ENCODE measurements around the gene NAA80. TPM values are rescaled to one million over a fixed set of nuclear protein-coding genes. Genes with fewer than 3 reads are reported as not detected.

Gene NAA80
- total RNA-seq, 3 donors from 2014 or later (not counting 1 experiment from before 2014, with no cell fraction given) = 22.2 to 30.3 (median 29.6) TPM

DNA sequence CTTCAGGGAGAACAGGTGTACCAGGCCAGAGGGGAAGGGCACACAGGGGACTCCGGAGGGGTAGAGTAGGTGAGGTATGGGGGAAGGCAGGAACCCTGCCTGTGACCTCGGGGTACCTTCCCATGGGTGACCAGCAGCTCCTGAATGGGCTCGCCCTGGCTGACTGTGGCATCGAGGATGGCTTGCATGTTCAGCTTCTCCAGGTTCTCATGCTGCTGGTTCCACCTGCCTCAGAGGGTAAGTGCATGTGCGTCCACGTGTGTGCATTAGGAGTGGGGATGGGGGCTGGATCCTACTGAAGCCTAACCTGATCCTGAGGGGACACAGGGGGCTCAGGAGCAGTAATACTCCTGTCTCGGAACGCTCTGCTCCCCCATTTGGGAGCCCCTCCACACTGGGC lies 45.8 kb upstream of the NAA80 start:
- intact Hi-C loops (cut with micrococcal nuclease) = no loop called here
- Histone ChIP-seq H3K36me3 (ENCODE audit: control insufficient read depth, insufficient read depth, low read length) (peaks cover 23% of the 10 kb centered on the region), H3K9me3 (ENCODE audit: control insufficient read depth, insufficient read depth, low read length) (no peaks in the 10 kb centered on the region), H3K27me3 (ENCODE audit: control insufficient read depth, insufficient read depth, low read length) (no peaks in the 10 kb centered on the region), H3K4me3 (ENCODE audit: low read length) (no peak overlapping the region), H3K4me1 (ENCODE audit: control insufficient read depth, insufficient read depth, low read length) (peaks cover 85% of the 10 kb centered on the region), H3K27ac (ENCODE audit: low read length) (no peak overlapping the region)
- Mint-ChIP-seq H3K27me3 (ENCODE audit: low read depth in 2 of 2) (no peaks in the 10 kb centered on the region), H3K36me3 (no peaks in the 10 kb centered on the region), H3K27ac (no peak overlapping the region), H3K4me3 (peak overlapping the region; percentile 25), H3K9me3 (no peaks in the 10 kb centered on the region), H3K4me1 (peaks cover 32 to 84% of the 10 kb centered on the region in 2 donors)
- DNase-seq (no peak), ATAC-seq (no peak)
- 92% methylated on average over 8 of the region's 8 CpGs for WGBS (ENCODE audit: insufficient coverage)
- TF ChIP-seq, protein P1, sequence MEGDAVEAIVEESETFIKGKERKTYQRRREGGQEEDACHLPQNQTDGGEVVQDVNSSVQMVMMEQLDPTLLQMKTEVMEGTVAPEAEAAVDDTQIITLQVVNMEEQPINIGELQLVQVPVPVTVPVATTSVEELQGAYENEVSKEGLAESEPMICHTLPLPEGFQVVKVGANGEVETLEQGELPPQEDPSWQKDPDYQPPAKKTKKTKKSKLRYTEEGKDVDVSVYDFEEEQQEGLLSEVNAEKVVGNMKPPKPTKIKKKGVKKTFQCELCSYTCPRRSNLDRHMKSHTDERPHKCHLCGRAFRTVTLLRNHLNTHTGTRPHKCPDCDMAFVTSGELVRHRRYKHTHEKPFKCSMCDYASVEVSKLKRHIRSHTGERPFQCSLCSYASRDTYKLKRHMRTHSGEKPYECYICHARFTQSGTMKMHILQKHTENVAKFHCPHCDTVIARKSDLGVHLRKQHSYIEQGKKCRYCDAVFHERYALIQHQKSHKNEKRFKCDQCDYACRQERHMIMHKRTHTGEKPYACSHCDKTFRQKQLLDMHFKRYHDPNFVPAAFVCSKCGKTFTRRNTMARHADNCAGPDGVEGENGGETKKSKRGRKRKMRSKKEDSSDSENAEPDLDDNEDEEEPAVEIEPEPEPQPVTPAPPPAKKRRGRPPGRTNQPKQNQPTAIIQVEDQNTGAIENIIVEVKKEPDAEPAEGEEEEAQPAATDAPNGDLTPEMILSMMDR (IDR thresholded peaks at IDR 0.05) = no peak

DNA sequence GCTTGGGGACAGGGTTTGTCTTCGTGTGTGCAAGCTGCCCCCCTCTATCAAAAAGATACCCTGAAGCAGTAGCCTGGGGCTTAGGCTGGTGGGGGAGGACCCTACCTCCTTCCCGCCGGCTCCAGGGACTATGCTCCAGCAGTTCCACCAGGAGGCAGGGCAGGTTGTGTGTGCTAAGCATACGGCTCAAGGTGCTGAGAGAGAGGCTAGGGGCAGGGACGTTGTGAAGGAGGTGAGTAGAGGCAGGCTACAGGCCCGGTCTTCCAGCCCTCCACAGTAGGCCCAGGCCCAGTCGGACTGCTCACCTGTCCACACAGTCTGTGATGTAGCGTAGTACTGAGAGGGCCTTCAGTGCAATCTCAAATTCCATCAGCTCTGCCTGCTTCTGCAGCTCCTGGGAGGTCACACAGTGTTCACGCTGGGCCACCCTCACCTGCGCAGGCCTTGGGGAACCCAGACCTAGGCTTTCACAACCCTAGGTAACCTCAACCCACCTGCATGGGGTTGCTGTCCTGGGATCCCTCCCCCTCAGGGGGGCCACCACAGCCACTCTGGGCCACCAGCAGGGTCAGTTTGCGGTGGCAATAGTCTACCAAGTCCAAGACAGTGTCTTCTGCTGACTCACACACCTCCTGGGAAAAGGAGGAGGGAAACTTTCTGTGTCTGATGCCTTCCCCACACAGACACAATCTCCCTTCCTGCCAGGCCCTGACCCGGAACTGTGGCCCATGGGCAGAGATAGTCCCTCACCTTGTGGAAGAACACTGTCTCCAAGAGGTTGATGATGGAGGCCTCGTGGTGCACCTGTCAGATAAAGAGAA lies 43.8 kb upstream of the NAA80 start:
- H3K9me3 Mint-ChIP-seq = no peaks in the 10 kb centered on the region

DNA sequence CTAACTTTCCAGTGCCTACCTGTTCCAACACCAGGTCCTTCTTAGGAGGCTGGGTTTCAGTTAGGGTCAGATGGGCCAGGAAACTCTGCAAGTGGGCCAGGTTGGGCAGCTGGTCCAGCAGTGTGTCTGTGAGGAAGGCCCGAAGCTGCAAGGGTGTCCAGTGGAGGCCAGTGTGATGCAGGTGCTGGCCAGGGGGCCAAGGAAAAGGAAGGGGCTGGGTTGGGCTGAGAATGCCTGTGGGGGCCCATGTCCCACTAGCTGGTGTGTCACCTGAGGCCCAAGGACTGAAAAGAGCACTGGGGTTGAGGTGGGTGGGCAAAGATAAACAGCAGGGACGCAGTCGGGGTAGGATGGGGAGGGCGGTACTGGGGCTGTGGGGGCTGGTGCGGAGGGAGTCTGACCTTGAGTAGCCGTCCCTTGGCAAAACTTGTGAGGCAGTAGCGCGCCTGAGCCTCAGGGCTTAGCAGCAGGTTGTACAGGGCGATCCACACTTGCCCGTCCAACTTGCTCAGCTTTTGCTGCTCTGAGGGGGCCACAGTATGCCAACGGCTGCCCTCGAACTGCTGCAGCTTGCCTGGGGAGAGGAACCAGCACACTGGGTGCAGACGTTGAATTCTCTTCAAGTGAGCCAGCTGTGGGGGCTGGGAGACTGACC lies 42.9 kb upstream of the NAA80 start:
- ATAC-seq = no peak
- TF ChIP-seq, protein P1 (IDR thresholded peaks at IDR 0.05) = no peak
- H3K4me3 ChIP-seq (ENCODE audit: low read length) = no peak overlapping the region
- H3K4me1 ChIP-seq (ENCODE audit: control insufficient read depth, insufficient read depth, low read length) = peaks cover 70% of the 10 kb centered on the region
- intact Hi-C loops (cut with micrococcal nuclease) = no loop called here
- Mint-ChIP-seq H3K36me3 (peaks cover 13% of the 10 kb centered on the region), H3K4me3 (peak overlapping the region; percentile 58), H3K27me3 (ENCODE audit: low read depth in 2 of 2) (no peaks in the 10 kb centered on the region), H3K27ac (peak overlapping the region; percentile 51 to 96), H3K9me3 (no peaks in the 10 kb centered on the region), H3K4me1 (peaks cover 39 to 83% of the 10 kb centered on the region in 2 donors)
- peak in 1 of 2 donors; percentile 48 for DNase-seq
- 77% methylated on average over 13 of the region's 13 CpGs for WGBS (ENCODE audit: insufficient coverage)
- H3K9me3 ChIP-seq (ENCODE audit: control insufficient read depth, insufficient read depth, low read length) = no peaks in the 10 kb centered on the region
- peak overlapping the region; percentile 76 for H3K27ac ChIP-seq (ENCODE audit: low read length)
- peaks cover 3% of the 10 kb centered on the region for H3K36me3 ChIP-seq (ENCODE audit: control insufficient read depth, insufficient read depth, low read length)
- H3K27me3 ChIP-seq (ENCODE audit: control insufficient read depth, insufficient read depth, low read length) = no peaks in the 10 kb centered on the region

More for the DNA sequence above, 43.8 kb upstream of the NAA80 start:
- ATAC-seq = no peak
- Histone ChIP-seq H3K27me3 (ENCODE audit: control insufficient read depth, insufficient read depth, low read length) (no peaks in the 10 kb centered on the region), H3K27ac (ENCODE audit: low read length) (no peak overlapping the region), H3K4me3 (ENCODE audit: low read length) (no peak overlapping the region), H3K36me3 (ENCODE audit: control insufficient read depth, insufficient read depth, low read length) (peaks cover 8% of the 10 kb centered on the region), H3K9me3 (ENCODE audit: control insufficient read depth, insufficient read depth, low read length) (no peaks in the 10 kb centered on the region), H3K4me1 (ENCODE audit: control insufficient read depth, insufficient read depth, low read length) (peaks cover 79% of the 10 kb centered on the region)
- no peaks in the 10 kb centered on the region for H3K27me3 Mint-ChIP-seq (ENCODE audit: low read depth in 2 of 2)
- peaks cover 13% of the 10 kb centered on the region for H3K36me3 Mint-ChIP-seq
- H3K27ac Mint-ChIP-seq = peak overlapping the region in 1 of 2 donors; percentile 96
- TF ChIP-seq, protein P1 (IDR thresholded peaks at IDR 0.05) = no peak
- no peak overlapping the region for H3K4me3 Mint-ChIP-seq
- intact Hi-C loops (cut with micrococcal nuclease) = no loop called here
- peak in 1 of 2 donors; percentile 50 for DNase-seq
- 80% methylated on average over 13 of the region's 13 CpGs for WGBS (ENCODE audit: insufficient coverage)
- H3K4me1 Mint-ChIP-seq = peaks cover 42 to 86% of the 10 kb centered on the region in 2 donors

Measured in natural killer cell (primary cell).